Mesothelial cell of epicardium (in vitro differentiated cells): ENCODE measurements around the gene PAPSS1. TPM values are rescaled to one million over a fixed set of nuclear protein-coding genes. Genes with fewer than 3 reads are reported as not detected.
"Not testable (repeated sequence)": the region's sequence is repeated elsewhere in the genome, so short reads cannot be mapped to it uniquely, and the experiment has no call there.

Experiments
- DNase-seq, 2 experiments: peaks; one replicate each; pipeline ENCODE4 v3.0.0; 2021; ENCODE audit warnings: low spot score in 2 of 2; ENCODE audit not compliant: unreplicated experiment in 2 of 2
- H3K27ac Mint-ChIP-seq: 2 replicates; pipeline ENCODE4 v1.8.0; 2021; ENCODE audit warnings: mixed read lengths
- H3K27me3 Mint-ChIP-seq: 2 replicates; pipeline ENCODE4 v1.8.0; 2021; ENCODE audit warnings: low read depth, mixed read lengths
- H3K36me3 Mint-ChIP-seq: 2 replicates; pipeline ENCODE4 v1.8.0; 2021; ENCODE audit warnings: mixed read lengths
- H3K4me1 Mint-ChIP-seq: 2 replicates; pipeline ENCODE4 v1.8.0; 2021; ENCODE audit warnings: mixed read lengths
- H3K4me3 Mint-ChIP-seq: 2 replicates; pipeline ENCODE4 v1.8.0; 2021; ENCODE audit warnings: mild to moderate bottlenecking, moderate library complexity, mixed read lengths
- H3K9me3 Mint-ChIP-seq: 2 replicates; pipeline ENCODE4 v1.8.0; 2021; ENCODE audit warnings: mixed read lengths
- CTCF ChIP-seq: fragments of 200-600 bp; sonication (generic); IDR thresholded peaks from one replicate; pipeline ENCODE4 v1.5.0; 2021; ENCODE audit warnings: antibody characterized with exemption; ENCODE audit not compliant: unreplicated experiment
- total RNA-seq: library from RNA; stranded (reverse); gene quantifications from 3 replicates; pipeline ENCODE4 v1.2.1, GENCODE V29; 2021

Gene PAPSS1
- total RNA-seq, 1 donor from 2014 or later = 76.1 TPM

DNA sequence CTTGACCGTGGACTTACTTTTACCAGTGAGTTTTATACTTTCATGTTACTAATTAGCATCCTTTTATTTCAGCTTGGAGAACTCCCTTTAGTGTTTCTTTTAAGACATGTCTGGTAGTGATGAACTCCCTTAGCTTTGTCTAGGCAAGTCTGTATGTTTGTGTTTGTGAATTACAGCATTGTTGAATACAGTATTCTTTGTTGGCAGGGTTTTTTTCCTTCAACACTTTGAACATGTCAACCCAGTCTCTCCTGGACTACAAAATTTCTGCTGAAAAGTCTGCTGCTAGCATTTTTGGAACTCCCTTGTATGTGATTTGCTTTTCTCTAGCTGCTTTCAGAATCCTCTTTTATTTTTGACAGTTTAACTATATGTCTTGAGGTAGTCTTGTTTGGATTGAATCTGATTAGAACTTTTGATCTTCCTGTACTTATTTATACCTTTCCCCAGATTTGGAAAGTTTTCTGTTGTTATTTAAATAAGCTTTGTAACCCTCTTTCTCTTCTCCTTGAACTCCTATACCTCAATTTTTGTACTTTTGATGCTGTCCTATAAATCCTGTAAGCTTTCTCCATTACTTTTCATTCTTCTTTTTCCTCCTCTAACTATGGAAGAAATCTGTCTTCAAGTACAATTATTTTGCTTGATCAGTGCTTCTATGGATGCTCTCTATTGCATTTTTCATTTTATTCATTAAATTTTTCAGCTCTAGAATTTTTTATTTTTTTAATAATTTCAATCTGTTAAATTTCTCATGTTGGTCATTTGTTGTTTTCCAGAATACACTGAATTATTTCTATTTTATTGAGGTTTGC, 14.1 kb downstream of the PAPSS1 start:
- DNase-seq = no peak
- no peaks in the 10 kb centered on the region for H3K27me3 Mint-ChIP-seq
- peaks cover 69% of the 10 kb centered on the region for H3K36me3 Mint-ChIP-seq
- H3K27ac Mint-ChIP-seq = no peak overlapping the region
- H3K4me3 Mint-ChIP-seq = no peak overlapping the region
- TF ChIP-seq CTCF = no peak
- peaks cover 55% of the 10 kb centered on the region for H3K9me3 Mint-ChIP-seq
- peaks cover 23% of the 10 kb centered on the region for H3K4me1 Mint-ChIP-seq

DNA sequence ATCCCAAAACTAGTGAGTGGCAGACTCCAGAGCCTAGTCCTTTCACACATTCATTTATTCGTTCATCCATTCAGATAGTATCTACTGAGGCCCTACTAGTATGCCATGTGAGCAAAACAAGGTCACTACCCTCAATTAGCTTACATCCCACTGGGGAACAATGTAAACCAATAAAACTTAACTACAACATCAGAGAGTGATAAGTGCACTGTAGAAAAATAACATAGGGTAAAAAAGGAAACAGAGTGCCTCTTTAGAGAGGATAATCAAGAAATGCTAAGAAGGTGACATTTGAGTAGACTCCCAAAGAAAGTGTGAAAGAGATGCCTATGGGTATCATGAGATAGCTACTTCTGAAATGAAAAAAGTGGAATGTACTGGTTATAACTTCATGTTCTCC, 18.5 kb downstream of the PAPSS1 start:
- no peak overlapping the region for H3K4me3 Mint-ChIP-seq
- no peak for TF ChIP-seq CTCF
- H3K4me1 Mint-ChIP-seq = peaks cover 2% of the 10 kb centered on the region
- peaks cover 75% of the 10 kb centered on the region for H3K36me3 Mint-ChIP-seq
- peaks cover 41% of the 10 kb centered on the region for H3K9me3 Mint-ChIP-seq
- H3K27ac Mint-ChIP-seq = no peak overlapping the region
- H3K27me3 Mint-ChIP-seq = no peaks in the 10 kb centered on the region
- no peak for DNase-seq

DNA sequence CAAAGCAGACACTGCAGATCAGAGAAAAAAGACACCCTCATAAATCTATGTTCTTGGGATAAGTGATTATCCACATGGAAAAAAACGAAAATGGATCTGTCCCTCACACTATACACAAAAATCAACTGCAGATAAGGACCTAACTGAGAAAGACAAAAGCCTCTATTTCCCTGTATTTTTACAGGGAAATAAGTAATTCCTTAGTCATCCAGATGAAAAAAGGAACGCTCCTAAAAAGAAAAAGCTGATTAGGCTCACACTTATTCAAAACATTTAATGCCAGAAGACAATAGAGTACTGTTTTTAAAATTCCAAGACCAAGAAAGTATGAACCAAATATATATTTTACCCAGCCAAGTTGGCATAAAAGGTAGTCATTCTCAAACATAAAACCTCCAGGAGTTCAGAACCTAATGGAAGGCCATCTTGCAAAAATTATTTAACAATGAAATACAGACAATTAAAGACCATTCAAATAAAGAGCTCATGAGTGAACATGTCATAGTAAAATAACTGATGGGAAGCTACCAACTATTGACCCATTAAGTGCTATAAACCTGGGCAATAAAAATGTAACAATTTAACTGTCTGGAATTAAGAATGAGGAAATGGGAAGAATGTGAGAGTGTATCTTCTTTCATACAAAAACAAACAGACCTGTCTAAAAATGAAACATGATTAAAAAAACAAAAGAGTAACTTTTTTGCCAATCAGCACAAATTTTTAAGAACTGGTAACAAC, 20.4 kb downstream of the PAPSS1 start:
- H3K4me1 Mint-ChIP-seq = peaks cover 2% of the 10 kb centered on the region
- peaks cover 33% of the 10 kb centered on the region for H3K9me3 Mint-ChIP-seq
- peaks cover 74% of the 10 kb centered on the region for H3K36me3 Mint-ChIP-seq
- no peak overlapping the region for H3K27ac Mint-ChIP-seq
- no peak for TF ChIP-seq CTCF
- no peak overlapping the region for H3K4me3 Mint-ChIP-seq
- DNase-seq = no peak
- no peaks in the 10 kb centered on the region for H3K27me3 Mint-ChIP-seq

DNA sequence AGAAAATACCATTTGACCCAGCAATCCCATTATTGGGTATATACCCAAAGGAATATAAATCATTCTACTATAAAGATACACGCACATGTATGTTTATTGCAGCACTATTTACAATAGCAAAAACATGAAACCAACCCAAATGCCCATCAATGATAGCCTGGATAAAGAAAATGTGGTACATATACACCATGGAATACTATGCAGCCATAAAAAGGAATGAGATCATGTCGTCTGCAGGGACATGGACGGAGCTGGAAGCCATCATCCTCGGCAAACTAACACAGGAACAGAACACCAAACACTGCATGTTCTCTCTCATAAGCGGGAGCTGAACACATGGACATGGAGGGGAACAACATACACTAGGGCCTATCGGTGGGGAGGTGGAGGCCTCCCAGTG, 23.8 kb downstream of the PAPSS1 start:
- not testable (repeated sequence) for H3K4me3 Mint-ChIP-seq

GRCh38 chr4:107693132-107693531, 26.9 kb downstream of the PAPSS1 start:
- peaks cover 40% of the 10 kb centered on the region for H3K36me3 Mint-ChIP-seq
- no peak for TF ChIP-seq CTCF
- no peaks in the 10 kb centered on the region for H3K4me1 Mint-ChIP-seq
- no peak overlapping the region for H3K4me3 Mint-ChIP-seq
- peaks cover 12% of the 10 kb centered on the region for H3K9me3 Mint-ChIP-seq
- no peak overlapping the region for H3K27ac Mint-ChIP-seq
- DNase-seq = no peak
- H3K27me3 Mint-ChIP-seq = no peaks in the 10 kb centered on the region

More for the DNA sequence above, 23.8 kb downstream of the PAPSS1 start:
- peaks cover 65% of the 10 kb centered on the region for H3K36me3 Mint-ChIP-seq
- DNase-seq, H3K4me1 Mint-ChIP-seq, H3K27ac Mint-ChIP-seq, H3K27me3 Mint-ChIP-seq: not testable (repeated sequence)
- H3K9me3 Mint-ChIP-seq = peaks cover 12% of the 10 kb centered on the region

- Mint-ChIP-seq H3K9me3 (peaks cover 12% of the 10 kb centered on the region), H3K27me3 (no peaks in the 10 kb centered on the region), H3K27ac (no peak overlapping the region), H3K4me1 (no peaks in the 10 kb centered on the region), H3K4me3 (no peak overlapping the region), H3K36me3 (peaks cover 35% of the 10 kb centered on the region)
- DNase-seq = no peak
- no peak for TF ChIP-seq CTCF
These were observed 27.8 kb downstream of the PAPSS1 start for GRCh38 chr4:107692202-107692601.
